ENCODE data around the gene NDUFB6.
"Not testable (repeated sequence)": the region's sequence is repeated elsewhere in the genome, so short reads cannot be mapped to it uniquely, and the experiment has no call there.

Gene NDUFB6

DNA sequence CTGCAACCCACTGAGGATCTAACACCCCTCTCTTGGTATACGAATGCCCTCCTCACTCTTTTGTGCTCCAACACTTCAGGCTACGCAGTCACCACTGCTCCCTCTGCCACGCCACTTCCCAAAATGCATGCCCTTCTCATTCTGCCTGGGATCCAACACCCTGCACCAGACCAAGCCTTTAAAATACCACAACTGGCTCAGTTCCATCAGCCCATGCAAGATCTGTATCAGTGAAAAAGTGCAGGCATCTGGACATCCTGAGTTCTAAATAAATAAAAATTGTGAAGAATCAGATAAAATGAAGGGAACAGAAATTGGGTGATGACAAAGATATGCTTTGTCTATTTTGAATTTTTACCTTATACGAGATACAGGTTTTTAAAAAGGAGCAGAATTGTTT is 2.7 kb downstream of the NDUFB6 start:
- DNase-seq: no peak

DNA sequence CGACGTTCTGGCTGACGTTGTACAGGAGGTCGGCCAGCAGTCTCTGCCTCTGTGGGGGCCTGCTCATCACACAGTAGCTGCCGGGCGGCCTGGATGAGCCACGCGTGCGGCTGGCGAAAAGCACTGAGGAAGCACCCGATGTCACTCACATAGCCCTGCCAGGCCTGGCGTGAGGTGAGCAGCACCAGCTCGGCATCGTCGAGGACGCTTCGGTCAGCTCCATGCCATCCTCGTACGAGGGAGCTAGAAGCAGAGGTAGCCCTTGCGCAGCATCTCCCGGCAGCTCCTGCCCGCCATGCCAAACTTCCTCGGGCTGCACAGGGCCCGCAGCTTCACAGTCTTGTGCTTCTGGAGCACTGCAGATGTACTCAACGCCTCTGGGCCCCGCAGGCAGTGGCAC is 6.2 kb downstream of the NDUFB6 start:
- DNase-seq: no peak

GRCh38 chr9:32565967-32566366 is 7.0 kb downstream of the NDUFB6 start:
- DNase-seq: no peak

- DNase-seq: no peak
Observed at GRCh38 chr9:32558408-32558934, 14.5 kb downstream of the NDUFB6 start.

GRCh38 chr9:32554591-32554990 is 18.4 kb downstream of the NDUFB6 start:
- no peak for DNase-seq

DNA sequence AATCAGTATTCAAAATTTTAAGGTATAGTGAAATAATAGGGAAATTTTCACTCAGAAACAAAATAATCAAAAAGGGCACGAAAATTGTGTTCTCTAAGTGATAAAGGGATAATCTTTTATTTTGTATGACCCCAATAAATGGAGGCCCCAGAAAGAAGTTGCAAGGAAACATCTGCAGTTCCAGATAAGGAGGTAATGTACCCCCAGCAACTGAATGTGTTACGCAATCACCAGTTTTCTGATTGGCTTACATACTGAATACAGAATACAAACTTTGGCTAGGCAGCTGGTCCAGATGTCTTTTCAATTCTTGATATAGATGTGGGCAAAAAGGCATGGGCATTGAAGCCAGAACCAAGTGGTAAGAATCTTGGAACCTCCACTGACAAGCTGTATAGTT is 18.9 kb downstream of the NDUFB6 start:
- no peak for DNase-seq

DNA sequence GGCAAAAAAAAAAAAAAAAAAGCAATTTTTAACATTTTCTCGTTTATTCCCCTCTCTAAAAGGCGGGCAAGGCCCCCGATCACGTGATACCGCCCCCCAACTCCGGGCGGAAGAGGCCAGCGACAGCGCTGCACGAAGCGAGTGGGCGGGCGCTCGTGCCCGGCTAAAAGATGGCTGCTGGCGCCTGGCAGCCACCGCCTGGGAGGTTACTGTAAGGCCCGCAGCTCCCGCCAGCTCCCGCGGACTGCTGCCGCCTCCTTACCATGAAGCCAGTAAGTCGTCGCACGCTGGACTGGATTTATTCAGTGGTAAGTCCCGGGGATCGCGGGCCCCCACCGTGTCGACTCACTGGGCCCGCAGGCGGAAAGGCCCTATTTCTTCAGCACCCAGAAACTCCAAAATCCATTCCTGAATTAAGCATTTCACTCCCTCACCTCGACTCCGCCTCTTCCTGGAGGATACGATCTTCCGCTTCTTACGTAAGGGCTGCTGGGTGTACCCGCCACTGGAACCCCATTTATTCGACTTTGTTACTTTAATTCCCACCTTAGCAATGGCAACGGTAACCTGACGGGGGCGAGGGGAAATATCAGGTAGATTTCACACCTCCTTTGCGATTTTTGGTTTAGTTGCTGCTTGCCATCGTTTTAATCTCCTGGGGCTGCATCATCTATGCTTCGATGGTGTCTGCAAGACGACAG is 20.6 kb downstream of the NDUFB6 start, which contains the start of the genes SMIM27 and TOPORS:
Gene SMIM27, plus strand, starts transcription at position 156 of the 701 bp plus-strand sequence. Its CDS starts 108 bp downstream, at position 264.
Gene TOPORS, minus strand, starts transcription at position 415 of the 701 bp plus-strand sequence. Its CDS starts 150 bp downstream, at position 265.
- peak; percentile 93 for DNase-seq

- peak; percentile 74 for DNase-seq
Observed at GRCh38 chr9:32551276-32552051, 21.5 kb downstream of the NDUFB6 start.

GRCh38 chr9:32550562-32551275 is 22.2 kb downstream of the NDUFB6 start:
- peak; percentile 95 for DNase-seq

DNA sequence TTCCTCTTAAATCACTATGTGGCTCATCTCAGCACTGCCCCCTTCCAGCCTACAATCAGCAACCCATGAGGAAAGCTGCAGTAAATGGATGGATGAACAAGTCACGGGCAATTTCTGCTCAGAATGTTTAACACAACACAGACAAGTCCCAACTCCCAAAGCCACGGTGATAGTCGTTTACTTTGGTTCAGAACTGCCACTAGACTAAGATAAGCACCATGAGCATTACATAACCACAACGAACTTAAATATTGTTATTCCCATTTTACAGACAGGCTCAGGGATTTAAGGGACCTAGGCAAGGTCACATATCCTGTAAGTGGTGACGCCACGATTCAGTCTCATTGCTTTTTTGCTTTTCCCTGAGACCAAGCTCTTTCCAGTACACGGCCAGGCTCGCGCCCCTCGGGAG is 22.8 kb downstream of the NDUFB6 start:
- no peak for DNase-seq

DNA sequence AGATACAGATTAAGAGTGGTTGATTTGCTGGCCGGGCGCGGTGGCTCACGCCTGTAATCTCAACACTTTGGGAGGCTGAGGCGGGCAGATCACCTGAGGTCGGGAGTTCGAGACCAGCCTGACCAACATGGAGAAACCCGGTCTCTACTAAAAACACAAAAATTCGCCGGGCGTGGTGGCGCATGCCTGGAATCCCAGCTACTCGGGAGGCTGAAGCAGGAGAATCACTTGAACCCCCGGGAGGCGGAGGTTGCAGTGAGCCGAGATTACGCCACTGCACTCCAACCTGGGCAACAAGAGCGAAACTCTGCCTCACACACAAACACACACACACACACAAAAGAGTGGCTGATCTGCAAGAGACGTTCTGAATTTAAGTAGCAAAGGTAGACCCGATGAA is 24.7 kb downstream of the NDUFB6 start:
- DNase-seq: not testable (repeated sequence)

DNA sequence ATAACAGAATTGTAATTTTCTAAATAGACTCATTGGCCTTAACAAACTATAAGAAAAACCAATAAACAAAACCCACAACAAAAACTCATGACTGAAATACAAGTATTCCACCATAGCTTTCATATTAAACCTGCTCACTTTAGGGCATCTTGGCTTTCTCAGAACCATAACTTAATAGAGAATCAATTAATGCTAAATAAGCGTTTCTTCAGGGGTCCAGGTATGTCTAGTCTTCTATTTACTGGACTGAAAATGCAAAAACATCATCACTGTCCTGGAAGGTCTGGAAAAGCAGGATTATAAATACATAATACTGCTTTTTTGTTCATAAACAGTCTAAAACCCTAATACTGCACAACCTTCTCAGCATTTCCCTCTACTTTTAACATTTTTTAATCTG is 27.1 kb downstream of the NDUFB6 start:
- DNase-seq: no peak

DNA sequence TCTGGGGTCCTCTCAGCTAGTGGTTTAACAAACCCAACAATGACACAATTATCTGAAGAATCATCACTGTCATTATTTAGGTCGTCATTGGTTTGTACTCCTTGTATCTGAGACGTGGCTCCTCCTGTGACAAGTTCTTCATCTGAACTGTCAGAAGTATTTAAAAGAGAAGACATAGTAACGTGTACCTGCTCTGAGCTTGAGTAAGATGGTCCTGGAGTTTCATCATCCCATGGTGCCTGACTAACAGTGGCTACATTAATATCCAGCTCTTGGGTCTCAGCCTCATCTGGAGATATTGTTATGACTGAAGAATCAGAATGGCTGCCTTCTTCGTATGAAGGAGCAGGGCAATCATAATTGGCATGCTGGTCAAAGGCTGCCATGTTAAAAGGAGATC is 29.9 kb downstream of the NDUFB6 start:
- no peak for DNase-seq

DNA sequence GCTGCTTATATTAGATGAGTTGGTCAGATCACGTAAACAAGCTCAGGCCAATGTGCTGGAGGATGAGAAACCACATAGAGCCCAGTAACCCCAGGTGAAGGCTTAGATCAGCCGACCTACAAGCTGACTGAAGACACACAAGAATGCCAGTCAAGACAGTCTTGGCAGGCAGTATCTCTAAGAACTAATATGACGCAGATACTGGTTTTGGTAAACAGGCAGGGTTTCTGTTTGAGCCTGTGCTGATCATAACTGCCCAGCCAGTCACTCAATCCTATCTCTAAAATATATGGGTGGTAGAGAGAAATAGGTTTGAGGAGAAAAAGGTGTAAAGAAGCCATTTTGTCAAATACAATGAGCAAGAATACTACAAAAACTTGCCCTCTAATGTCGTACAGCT is 39.1 kb downstream of the NDUFB6 start:
- DNase-seq: no peak

DNA sequence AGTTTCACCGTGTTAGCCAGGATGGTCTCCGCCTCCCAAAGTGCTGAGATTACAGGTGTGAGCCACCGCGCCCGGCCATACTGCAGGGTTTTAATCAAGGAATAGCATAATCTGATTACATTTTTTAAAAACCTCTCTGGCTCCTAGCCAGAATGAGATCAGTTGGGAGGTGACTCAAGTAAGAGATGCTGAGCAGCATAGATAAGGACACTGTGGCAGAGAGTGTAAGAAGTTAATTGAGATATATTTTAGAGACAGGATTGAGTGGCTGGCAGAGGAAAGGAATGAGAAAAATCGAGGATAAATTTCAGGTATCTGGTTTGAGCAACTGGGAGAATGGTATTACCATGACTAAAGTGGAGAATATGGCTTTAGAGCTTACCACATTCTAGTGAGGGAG is 39.6 kb downstream of the NDUFB6 start:
- DNase-seq: no peak

DNA sequence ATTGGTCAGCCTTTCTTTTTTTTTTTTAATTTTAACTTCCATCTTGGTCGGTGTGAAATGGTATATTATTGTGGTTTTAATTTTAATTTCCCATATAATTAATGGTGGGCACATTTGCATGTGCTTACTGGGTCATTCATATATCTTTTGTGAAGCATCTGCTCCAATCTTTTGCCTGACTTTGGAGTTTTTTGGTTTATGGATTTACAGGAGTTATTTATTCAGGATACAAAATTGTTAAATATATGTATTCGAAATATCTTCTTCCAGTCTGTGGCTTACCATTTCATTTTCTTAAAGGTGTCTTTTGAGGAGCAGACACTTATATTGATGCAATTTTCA is 46.3 kb downstream of the NDUFB6 start:
- DNase-seq: no peak

- DNase-seq: peak; percentile 82
Observed at GRCh38 chr9:32526041-32526706, 46.8 kb downstream of the NDUFB6 start, which contains the start of gene RIGI. TSS of gene RIGI (minus strand) at chr9:32526196. CDS start at chr9:32526166, 30 bp downstream.

DNA sequence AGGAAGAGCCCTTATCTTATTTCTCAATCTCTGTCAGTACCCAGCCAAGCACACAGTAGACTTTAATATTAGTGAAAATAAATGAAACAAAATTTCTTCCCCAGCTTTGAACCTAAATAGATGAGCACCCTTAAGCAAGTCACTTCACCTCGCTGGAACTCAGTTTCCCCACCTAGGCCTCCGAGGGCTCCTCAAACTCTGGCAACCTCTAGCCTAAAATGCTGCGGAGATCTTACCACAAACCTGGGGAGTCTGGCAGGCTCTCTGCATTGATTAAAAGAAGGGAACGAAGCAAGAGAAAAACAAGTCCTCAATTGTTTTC is 47.3 kb downstream of the NDUFB6 start:
- DNase-seq: no peak

DNA sequence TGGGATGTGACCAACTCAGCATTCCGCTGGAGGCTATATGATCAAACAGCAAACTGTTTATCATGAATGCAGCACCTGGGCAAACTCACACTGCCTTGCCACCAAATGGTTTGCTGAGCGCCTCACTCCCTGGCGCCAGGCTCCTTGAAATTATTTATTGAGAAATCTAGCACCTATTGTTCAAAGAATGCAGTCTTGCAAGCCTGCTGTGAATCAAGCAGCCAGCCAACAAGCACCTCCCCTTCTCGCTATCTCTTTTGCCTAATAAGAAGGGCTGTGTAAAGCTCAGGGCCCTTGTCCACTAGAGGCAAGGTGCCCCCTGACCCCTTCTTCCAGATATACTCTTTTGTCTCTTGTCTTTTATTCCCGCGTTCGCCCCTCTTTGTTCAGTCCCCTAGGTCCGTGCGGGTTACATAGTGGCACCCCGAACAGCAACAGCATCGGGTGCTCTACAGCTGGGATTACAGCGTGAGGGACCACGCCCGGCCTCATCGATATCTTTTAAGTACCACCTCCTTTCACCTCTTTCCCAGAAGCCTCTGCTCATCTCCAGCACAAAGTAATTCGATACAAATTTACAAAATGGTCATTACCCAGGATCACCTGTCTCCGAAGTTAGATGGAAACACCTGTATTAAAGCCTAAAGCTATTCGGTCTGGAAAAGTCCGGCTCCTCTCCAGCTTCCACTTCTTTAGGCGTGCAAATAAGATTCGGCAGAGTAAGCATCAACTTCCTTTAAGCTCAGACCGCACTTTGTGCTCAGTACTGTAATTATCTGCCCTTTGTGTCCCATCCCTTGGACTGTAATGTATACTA is 47.9 kb downstream of the NDUFB6 start:
- peak; percentile 57 for DNase-seq

GRCh38 chr9:32524558-32524891 is 48.4 kb downstream of the NDUFB6 start:
- not testable (repeated sequence) for DNase-seq

- no peak for DNase-seq
Observed at GRCh38 chr9:32523910-32524309, 49.0 kb downstream of the NDUFB6 start.

GRCh38 chr9:32518276-32518675 is 54.7 kb downstream of the NDUFB6 start:
- no peak for DNase-seq
